Erythroblast (primary cell): Measurements from ENCODE around the gene SPEG.

Experiments used
- GATA1 ChIP-seq: IDR thresholded peaks from 2 replicates; pipeline ENCODE4 v1.6.1; 2011; ENCODE audit warnings: low read depth, mild to moderate bottlenecking, control low read depth, low read length, moderate library complexity
- POLR2A ChIP-seq: IDR thresholded peaks from 2 replicates; pipeline ENCODE4 v1.6.1; 2011; ENCODE audit warnings: mild to moderate bottlenecking, low read length

DNA sequence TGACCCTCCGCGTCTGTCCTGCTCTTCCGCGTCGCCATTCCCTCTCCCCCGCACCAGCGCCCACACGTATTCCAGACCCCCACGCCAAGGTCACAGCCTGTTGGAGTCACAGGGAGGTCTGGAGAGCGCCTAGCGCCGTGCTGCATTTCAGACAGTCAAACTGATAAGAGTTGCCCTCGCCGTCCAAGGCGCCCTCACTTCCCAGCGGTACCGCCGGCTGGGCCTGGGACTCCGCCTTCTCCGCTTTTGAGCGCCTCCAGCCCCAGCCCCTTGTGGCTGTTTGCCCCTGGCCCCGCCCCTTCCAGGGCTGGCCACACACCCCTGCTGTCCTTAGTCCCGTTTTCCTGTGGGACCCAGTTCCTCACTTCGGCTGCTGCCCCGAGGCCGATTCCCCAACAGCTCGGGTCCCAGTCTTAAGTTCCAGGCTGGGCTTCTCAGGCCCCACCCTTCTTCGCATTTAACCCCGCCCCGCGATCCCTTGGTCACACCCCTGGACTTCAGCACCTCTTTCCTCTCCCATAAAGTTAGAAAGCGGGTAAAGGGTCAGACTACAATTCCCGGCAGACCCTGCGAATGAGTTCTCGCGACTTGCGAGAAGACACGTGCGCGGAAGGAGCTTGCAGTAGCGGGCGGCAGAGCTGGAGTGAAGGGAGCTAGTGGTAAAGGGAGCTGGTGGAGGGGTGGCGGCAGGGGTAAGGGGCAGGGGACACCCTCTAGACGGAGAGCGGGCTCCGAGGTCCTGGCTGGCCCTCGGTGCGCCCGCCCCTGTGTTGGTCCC is 63.8 kb downstream of the SPEG start, which contains the start of gene GMPPA:
- TF ChIP-seq POLR2A (peak; percentile 66), GATA1 (no peak)
